GM18868 (cell line): Measurements from ENCODE around the gene PCDH10.

Experiments used
- ATAC-seq: cut with Tn5 transposase; IDR thresholded peaks from one replicate; pipeline ENCODE4 v1.9.1; 2021; ENCODE audit warnings: mild to moderate bottlenecking, moderate library complexity; ENCODE audit not compliant: unreplicated experiment

Gene PCDH10

GRCh38 chr4:133150486-133151340 is 1.6 kb downstream of the PCDH10 start:
- no peak for ATAC-seq

DNA sequence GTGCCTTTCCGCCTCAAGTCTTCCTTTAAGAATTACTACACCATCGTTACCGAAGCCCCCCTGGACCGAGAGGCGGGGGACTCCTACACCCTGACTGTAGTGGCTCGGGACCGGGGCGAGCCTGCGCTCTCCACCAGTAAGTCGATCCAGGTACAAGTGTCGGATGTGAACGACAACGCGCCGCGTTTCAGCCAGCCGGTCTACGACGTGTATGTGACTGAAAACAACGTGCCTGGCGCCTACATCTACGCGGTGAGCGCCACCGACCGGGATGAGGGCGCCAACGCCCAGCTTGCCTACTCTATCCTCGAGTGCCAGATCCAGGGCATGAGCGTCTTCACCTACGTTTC is 2.2 kb downstream of the PCDH10 start:
- ATAC-seq: no peak

- ATAC-seq: no peak
Measured at GRCh38 chr4:133151691-133152329, 2.7 kb downstream of the PCDH10 start.

DNA sequence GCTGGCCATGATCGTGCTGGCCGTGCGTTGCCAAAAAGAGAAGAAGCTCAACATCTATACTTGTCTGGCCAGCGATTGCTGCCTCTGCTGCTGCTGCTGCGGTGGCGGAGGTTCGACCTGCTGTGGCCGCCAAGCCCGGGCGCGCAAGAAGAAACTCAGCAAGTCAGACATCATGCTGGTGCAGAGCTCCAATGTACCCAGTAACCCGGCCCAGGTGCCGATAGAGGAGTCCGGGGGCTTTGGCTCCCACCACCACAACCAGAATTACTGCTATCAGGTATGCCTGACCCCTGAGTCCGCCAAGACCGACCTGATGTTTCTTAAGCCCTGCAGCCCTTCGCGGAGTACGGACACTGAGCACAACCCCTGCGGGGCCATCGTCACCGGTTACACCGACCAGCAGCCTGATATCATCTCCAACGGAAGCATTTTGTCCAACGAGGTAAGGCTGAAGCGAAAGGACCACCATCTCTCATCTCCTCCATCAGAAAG is 3.3 kb downstream of the PCDH10 start:
- no peak for ATAC-seq

DNA sequence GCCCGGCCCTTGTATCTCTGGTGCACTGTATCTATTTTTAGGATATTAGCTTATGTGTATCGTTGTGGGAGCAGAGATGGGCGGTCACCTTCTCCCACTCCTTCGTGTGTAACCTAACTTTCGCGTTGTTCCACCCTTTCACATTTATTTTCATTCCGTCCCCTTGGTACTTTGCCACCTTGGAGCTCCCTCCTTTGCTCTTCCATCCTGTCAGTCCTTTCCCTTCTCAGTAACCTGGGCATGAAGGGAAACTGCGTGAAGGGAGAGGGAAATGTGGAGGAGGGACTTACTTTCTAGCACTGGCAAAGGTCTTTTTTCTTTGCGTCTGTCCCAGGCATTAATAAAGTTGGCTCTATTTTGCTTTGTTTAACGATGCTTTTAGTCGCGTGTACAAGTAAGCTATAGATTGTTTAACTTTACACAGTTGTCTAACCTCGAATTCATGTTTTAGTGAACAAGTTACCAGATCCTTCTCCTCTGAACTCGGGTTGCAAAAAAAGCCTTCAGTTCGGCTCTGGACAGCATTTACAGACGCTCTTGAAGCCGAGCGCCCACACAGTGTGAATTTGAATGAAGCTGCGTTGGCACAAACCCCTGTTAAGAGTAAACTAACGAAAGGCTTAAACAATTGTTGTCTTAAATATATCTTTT is 3.9 kb downstream of the PCDH10 start:
- no peak for ATAC-seq

GRCh38 chr4:133154725-133155124 is 5.6 kb downstream of the PCDH10 start:
- ATAC-seq: peak; percentile 61

GRCh38 chr4:133156096-133156495 is 7.0 kb downstream of the PCDH10 start:
- no peak for ATAC-seq

DNA sequence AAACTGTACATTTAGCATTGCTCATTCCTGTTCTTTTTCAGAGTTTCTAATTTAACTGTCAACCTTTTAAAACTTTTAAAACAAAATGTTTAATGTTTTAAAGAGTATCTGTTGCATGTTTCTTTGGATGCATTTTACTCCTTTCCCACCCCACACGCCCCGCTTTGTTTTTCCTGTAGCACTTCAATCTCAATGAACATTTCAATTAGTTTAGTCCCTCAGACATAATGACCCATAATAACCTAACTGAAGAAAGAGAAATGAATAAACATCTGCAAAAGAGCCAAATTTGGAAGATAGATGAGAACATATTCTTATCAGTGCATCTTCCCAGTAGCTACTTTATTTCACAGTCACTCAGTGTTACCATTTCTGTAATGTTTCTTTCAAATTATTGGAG is 7.5 kb downstream of the PCDH10 start:
- ATAC-seq: no peak

- ATAC-seq: no peak
Measured at GRCh38 chr4:133157460-133158160, 8.5 kb downstream of the PCDH10 start.

GRCh38 chr4:133160853-133161252 is 11.8 kb downstream of the PCDH10 start:
- no peak for ATAC-seq

- ATAC-seq: no peak
Measured at GRCh38 chr4:133161570-133162295, 12.6 kb downstream of the PCDH10 start.

DNA sequence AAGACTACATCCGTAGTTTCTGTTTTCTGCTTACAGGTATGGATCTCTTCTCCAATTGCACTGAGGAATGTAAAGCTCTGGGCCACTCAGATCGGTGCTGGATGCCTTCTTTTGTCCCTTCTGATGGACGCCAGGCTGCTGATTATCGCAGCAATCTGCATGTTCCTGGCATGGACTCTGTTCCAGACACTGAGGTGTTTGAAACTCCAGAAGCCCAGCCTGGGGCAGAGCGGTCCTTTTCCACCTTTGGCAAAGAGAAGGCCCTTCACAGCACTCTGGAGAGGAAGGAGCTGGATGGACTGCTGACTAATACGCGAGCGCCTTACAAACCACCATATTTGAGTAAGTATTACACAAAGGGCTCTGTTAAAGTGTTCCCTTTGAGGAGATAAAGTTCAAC is 13.8 kb downstream of the PCDH10 start:
- no peak for ATAC-seq

DNA sequence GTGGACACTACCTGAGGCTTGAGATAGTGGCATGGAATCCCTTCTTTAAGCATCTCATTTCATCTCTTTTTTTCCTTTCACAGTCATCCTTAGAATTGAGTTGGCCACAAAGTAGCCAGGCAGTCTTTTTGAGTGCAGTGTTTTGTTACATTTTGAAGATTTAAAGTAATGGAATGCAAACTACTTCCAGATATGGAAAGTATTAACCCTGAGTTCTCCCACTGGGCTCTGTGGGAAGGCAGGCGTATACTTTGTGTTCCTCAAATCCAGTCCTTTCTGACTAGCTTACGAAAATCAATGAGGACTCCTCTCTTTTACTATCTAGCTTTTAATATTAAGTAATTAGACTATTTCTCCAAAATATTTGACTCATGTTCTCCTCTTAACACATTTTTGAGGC is 29.9 kb downstream of the PCDH10 start:
- no peak for ATAC-seq

- ATAC-seq: no peak
Measured at GRCh38 chr4:133186210-133186609, 37.1 kb downstream of the PCDH10 start.

DNA sequence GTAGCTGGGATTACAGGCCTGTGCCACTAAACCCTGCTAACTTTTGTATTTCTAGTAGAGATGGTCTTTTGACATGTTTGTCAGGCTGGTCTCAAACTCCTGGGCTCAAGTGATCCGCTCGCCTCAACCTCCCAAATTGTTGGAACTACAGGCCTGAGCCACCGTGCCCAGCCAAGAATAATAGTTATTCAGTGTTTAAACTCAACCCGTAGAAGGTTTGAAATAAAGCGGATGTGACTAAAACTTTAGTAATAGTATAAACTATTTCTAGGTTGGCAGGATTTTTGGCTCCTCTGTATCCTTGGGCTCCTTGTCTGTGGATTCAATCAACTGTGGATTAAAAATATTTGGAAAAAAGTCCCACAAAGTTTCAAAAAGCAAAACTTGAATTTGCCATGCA is 37.8 kb downstream of the PCDH10 start:
- ATAC-seq: no peak

DNA sequence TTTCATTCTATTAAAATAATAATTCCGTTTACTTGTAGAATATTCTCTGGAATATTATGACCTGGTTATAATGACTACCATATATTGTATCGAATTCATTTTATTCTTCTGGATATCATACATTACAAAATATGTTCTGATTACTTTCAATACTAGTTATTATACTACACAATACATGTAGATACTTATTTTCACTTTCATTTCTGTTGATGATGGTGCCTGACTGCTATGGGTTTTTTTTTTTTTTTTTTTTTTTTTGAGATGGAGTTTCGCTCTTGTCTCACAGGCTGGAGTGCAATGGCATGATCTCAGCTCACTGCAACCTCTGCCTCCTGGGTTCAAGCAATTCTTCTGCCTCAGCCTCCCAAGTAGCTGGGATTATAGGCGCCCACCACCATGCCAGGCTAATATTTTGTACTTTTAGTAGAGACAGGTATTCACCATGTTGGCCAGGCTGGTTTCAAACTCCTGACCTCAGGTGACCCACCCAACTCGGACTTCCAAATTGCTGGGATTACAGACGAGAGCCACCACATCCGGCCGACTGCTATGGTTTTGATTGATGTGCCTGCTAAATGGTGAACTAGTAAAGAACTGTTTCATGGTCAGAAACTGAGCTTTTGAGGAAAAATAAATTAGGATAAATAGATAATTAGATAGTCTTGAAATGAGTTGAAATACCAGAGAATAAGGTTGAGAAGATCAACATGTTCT is 39.5 kb downstream of the PCDH10 start:
- ATAC-seq: peak; percentile 82

GRCh38 chr4:133189147-133189517 is 40.0 kb downstream of the PCDH10 start:
- ATAC-seq: no peak

- ATAC-seq: no peak
Measured at GRCh38 chr4:133190098-133190497, 41.0 kb downstream of the PCDH10 start.

DNA sequence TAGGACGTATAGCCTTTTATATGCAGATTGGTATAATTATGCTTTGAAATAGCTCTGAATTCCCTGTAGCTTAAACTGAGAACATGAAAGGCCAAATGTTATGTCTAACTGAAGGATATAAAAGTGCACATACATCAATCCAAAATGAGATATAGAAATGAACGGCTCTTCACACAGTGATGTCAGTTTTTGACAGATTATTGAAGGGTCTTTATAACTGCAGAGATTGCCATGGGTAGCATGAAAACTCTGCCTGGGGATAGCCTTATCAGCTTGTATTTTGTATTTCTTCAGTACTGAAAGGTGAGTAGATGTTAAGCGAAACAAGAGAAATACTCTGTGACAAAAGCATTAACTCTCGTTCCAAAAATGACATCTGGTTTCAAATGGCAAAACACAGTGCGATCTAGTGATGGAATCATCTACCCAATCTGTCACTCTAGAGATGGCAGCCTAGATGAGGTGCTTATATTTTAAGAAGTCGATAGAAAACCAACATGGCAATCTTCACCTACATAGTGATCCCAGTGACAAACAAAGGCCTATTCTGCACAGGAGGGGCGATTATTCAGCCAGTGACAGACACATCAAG is 59.7 kb downstream of the PCDH10 start:
- ATAC-seq: no peak

DNA sequence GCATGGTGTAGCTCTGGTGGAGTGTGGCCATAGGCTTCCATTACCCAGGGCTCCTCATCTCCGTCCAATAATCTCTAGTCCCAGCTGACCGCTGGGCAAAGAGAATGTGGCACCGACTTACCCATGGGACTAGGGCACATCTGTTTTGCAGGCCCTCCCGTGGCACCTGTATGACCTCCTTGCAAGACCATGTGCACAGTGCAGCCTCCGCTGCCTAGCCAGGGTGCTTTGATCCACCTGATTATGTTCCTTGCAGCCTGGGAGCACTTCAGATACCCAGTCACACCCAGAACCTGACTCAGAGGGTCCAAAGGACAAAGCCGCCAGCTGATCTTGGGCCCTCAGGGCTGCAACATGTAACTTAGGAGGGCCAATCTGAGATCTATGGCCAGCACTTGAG is 84.8 kb downstream of the PCDH10 start:
- ATAC-seq: no peak
